Stimulated activated CD4-positive, alpha-beta T cell treated with anti-CD3 and anti-CD28 coated beads, Interleukin-15, amount 100 ng/mL, for 1 hour (primary cell): Measurements from ENCODE around the gene RFXAP.
A peak's percentile ranks its signal among the peaks of the same experiment; 100 is the strongest.
"Not testable (repeated sequence)": the region's sequence is repeated elsewhere in the genome, so short reads cannot be mapped to it uniquely, and the experiment has no call there.

Source experiments
- DNase-seq, 2 donors: peaks; one replicate each; pipeline ENCODE4 v3.0.0-alpha.2; 2020; ENCODE audit warnings: low read depth in 1 of 2, low spot score in 1 of 2

The RFXAP gene, protein sequence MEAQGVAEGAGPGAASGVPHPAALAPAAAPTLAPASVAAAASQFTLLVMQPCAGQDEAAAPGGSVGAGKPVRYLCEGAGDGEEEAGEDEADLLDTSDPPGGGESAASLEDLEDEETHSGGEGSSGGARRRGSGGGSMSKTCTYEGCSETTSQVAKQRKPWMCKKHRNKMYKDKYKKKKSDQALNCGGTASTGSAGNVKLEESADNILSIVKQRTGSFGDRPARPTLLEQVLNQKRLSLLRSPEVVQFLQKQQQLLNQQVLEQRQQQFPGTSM

DNA sequence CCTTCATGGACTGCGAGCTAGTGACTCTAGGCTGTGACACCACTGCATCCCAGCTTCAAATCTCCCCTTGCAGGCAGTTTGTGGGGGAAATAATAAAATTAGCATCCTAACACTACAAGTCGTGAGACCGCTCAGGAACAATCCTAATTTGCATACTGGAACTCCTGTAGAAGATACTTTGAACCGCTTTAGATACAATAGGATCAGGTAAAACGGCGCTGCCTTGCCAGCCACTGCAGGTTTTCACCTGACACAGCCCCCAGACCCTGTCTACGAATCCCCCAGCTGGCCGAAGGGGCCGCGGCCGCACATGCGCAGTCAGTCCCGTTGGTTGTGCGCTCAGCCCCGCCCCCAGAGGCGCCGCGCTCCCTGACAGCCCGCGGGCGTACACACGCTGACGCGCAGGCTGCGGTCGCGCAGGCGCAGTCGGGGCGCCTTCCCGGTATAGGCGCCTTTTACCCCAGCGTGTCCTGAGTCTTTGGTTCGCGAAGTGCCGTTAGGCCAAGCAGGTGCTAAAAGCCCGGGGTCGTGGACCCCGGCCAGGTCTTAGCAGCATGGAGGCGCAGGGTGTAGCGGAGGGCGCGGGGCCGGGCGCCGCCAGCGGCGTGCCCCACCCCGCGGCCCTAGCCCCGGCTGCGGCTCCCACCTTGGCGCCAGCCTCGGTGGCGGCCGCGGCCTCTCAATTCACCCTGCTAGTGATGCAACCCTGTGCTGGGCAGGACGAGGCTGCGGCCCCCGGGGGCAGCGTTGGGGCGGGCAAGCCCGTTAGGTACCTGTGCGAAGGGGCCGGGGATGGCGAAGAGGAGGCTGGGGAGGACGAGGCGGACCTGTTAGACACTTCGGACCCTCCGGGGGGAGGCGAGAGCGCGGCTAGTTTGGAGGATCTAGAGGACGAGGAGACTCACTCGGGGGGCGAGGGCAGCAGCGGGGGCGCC is at the start of gene RFXAP:
Gene RFXAP (plus strand): TSS at position 419 of the 935 bp plus-strand sequence. CDS start 136 bp downstream, at position 555.
- DNase-seq = peak; percentile 86 to 87

DNA sequence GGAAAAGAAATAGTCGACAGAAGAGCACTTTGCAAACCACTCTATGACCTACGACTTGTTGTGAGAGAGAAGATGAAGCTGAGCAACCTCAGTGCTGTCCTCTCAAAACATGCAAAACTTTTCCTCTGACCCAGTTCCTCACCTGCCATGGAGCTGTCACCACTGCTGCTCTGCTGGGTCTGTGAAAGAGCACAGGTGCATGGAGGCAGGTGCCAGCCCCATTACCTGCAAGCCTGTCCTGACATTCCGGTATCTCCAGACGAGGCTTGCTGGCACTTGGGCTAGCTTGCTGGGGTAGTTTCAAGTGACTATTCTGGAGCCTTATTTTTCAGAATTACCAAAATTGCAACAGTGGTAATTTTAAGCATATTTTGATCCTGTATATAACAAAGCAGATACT is 49.5 kb upstream of the RFXAP start:
- no peak for DNase-seq

DNA sequence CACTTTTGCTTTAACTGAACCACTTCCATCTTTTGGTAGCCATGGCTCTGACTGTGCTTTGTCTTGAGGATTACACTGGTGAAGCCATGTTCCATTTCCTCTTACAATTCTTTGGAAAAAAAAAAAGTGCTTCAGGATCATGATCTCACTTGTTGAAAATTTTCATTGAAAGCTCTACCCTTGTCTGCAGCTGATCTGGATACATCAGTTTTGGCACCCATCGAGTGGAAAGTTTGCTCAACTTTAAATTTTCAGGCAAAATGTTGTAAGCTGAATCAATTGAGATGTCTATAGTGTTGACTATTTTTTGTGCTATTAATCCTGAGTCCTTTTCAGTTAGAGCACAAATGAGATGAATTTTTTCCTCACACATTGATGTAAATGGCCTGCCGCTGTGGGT is 48.3 kb upstream of the RFXAP start:
- no peak for DNase-seq

DNA sequence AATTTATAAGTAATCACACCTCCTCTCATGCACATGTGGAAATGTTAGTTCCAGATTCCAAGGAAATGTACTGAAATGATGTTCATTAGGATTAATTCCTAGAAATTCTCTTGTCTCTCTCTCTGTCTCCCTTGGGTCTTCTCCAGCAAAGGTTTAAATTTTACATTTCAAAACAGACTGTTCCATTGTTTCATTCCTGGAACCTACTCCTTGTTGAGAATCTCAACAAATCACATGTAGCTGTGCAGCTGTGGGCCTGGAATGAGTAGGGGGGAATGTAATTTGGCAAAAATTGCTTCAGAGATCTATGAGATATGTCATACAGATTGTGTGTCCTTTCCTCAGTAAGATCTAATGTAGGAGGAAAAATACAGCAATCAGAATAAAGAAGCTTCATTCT is 46.2 kb upstream of the RFXAP start:
- no peak for DNase-seq

DNA sequence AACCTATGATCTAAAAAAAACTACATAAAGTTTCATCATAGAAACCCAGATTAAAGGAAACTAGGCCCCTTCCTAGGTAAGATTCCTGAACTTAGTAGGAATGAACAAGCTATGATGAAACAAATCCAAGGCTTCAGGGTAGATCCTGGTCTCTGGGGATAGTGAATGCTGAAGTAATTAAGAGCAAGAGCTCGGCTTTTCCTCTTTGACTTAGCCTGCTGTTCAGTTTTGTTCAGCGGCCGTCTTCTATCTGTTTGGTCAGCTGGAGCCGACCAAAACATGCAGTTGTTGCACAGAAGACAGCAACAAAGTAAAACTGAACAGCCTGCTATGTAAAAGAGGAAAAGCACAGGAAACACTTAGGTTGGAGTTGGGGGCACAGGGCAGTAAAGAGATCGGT is 44.1 kb upstream of the RFXAP start:
- no peak for DNase-seq

DNA sequence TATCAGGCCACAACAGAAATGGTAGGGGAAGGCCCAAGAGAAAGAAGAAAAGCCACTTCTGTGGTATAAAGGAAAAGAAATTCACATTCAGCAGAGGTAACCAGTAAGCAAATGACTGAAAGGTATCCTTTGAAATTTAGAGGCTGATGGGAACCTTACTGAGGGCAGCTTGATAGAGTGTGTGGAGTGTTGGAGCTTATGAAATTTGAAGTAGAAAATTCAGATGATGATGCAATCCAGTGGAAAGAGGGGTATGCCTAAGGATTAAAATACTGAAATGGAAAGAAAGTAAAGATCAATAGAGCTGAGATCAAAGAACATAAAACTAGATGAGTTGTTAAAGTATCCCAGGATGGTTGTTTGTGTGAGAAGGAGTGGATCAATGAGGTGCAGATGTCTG is 42.8 kb upstream of the RFXAP start:
- no peak for DNase-seq

DNA sequence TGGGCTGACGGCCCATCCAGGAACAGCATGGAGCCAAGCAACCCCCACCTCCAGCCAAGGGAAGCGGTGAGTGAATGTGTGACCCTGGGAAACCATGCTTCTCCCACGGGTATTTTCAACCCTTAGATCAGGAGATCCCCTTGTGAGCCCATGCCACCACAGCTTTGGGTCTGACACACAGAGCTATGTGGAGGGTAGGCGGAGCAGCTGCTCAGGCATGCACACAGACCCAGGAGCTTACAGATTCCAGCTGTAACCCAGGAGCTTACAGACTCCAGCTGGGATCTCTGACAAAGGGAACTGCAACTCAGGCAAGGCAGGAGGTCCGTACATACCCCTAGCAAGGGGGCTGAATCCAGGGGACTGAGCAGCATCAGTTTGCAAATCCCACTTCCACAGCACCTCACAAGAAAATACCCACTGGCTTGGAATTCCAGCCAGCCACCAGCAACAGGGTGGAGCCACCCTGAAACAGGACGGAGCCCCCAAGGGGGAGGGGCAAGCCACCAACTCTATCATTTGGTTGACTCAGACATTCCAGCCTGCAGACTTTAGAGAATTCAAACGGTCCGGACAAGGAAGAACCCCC is 40.8 kb upstream of the RFXAP start:
- DNase-seq = no peak

DNA sequence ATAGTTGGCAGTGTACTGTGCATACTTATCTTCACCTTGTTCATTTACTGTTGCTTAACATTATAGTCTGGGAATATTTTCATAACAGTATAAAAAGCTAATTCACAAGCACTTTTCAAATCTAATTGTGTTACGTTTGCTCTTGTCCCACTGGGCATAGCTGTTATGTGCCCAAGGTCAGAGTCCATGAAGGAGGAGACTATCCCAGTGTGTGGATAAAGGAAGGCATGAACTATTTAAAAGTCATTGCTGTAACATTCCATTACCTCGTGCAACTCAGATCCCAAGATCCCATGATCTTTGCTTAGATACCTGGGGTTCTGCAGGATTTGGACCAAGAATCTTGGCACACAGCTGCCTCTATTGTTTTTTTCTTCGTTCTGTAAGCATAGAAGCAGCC is 35.1 kb upstream of the RFXAP start:
- DNase-seq = no peak

DNA sequence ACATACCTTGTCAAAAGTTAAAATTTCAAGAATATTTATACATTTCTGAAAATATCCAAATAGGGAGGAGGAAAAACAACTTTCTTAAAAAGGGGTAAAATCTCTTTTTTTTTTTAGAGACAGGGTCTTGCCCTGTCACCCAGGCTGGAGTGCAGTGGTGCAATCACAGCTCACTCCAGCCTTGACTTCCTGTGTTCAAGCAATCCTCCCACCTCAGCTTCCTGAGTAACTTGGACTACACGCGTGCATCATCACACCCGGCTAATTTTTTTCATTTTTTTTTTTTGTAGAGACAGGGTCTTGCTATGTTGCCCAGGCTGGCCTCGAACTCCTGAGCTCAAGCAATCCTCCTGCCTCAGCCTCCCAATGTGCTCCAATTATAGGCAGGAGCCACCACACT is 32.8 kb upstream of the RFXAP start:
- DNase-seq = not testable (repeated sequence)

DNA sequence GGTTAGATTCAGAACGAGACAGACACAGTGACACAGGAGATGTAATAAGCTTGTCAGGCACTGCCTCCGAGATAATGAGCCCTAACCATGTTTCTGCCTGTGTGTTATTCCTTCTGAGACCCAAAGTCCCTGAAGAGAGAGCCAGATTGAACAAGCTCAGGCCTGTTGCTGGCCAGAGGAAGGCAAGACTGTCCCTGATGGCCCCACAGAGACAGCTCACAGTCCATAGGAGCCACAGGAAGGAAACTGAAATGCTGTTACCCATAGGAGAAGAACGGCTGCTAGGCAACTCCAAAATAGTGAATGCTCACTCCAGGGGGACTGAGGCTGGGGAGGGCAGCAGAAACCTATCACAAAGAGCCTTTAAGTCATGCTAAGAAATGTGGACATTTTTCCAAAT is 31.8 kb upstream of the RFXAP start:
- DNase-seq = no peak

DNA sequence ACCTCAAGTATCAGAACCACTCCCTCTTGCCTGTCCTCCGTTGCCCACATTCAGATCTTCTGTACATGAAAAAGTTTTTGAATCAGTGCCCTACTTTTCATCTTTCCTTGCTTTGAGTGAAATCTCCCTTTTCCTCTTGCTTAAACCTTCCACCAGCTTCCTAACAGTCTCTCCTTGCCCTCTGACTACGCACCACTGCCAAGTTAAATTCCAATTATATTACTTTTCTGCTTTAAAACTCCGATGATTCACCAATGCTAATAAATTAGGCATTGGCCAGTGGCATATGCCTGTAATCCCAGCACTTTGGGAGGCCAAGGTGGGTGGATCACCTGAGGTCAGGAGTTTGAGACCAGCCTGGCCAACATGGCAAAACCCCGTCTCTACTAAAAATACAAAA is 30.7 kb upstream of the RFXAP start:
- no peak for DNase-seq

DNA sequence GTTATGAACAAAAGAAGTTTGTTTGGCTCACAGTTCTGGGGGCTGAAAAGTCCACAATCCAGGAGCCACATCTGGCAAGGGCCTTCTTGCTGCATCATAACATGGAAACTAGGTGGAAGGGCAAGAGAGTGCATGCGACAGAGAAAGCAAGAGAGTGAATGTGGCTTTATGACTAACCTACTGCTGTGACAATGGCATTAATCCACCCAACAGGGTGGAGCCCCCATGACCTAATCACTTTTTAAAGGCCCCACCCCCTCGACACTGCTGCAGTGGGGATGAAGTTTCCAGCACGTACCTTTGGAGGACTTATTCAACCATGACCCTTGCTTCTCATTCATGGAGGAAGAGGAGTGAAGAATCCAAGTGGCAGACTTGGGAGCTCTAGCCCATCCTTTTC is 30.0 kb upstream of the RFXAP start:
- DNase-seq = no peak

DNA sequence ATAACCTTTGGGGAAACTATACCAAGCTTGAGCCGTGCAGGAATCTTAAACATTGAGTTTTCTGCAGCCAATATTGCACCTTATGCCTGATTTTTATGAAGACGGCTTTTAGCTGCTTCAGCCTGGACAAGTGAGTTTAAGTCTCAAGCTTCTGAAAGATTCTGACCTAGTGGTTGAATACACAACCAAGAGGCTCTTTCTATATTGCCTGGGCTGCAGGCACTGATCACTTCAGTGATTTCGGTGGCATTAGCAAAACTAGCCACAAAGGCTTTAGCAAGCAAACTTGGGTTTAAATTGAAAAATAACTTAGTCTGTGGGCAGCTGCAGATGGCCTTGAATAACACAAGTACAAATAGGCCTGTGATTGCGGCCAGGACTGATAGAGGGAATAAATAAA is 29.3 kb upstream of the RFXAP start:
- no peak for DNase-seq

DNA sequence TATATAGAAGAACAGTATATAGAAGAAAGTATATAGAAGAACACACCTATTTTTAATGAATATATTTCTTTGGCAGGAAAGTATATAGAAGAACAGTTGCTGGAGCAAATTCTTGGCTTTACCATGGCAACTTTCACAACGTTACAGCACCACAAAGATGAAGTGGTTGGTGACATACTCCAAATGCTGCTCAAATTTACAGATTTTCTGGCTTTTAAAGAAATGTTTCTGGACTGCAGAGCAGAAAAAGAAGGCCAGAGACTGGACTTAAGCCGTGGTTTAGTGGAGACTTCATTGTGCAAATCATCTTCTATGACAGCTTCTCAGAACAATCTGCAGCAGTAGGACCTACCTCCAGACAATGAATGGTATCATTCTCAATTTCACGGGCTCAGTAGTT is 24.3 kb upstream of the RFXAP start:
- no peak for DNase-seq

DNA sequence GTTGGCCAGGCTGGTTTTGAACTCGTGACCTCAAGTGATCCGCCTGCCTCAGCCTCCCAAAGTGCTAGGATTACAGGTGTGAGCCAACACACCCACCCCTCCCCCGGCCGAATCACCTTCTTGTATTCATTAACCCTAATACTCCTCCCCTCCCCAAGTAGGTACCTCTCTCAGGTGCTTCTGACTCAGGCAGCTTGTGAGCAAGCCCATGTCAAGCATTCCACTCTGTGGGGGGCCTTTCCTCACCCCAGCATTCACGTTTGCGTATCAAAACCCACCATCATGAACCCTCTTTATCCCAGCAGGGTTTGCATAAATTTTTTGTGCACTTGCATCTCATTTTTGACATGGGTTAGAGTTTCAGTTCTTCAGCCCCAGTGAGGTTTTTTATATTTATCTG is 23.6 kb upstream of the RFXAP start:
- DNase-seq = no peak

DNA sequence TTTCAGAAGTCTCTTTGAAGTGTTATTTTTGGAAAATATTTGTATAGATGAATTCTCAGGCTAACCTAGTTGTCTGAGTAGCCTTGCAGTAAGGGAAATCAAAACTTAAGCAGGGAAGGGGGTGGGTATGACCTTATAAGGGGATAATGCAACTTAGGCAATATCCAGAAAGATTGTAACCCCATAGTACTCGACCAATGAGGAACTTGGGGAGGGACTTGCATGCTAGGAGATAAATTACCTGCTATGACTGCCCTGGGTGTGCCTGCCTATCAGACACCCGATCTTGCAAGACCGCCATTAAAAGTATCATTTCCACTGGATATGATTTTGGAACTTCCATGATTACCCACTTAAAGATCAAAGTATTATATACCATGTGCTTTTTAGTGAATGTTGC is 23.0 kb upstream of the RFXAP start:
- DNase-seq = no peak

DNA sequence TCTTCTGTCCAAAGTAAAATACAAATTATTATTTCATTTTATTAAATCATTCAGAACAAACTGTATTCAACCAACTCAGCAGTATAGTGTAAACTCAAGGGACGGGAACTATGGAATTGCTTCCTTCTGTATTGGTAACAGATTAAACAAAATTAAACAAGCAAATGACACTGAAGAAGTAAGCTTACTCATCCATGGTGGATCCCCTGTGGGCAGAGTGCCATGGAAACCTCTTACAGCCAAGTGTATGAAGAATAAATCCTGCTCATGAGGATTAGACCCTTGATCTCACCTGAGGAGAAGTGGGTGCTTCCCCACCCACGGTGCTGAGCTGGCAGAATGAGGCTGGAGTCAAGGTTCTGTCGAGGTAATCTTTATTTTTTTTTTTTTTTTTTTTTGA is 18.0 kb upstream of the RFXAP start:
- DNase-seq = no peak

DNA sequence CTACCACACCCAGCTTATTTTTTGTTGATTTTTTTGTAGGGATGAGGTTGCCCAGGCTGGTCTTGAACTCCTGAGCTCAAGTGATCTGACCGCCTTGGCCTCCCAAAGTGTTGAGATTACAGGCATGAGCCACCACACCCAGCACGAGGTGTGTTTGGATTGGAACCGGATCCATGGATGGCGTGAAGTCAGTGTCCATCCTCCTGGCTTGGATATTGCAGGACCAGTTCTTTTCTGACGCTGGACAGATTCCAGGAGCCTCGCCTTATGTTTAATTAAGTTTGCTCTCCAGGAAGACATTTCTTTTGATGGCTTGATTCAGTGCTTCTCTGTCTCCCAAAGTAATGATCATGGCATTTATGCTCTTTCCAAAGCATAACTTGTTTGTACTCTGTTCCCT is 14.4 kb upstream of the RFXAP start:
- no peak for DNase-seq

DNA sequence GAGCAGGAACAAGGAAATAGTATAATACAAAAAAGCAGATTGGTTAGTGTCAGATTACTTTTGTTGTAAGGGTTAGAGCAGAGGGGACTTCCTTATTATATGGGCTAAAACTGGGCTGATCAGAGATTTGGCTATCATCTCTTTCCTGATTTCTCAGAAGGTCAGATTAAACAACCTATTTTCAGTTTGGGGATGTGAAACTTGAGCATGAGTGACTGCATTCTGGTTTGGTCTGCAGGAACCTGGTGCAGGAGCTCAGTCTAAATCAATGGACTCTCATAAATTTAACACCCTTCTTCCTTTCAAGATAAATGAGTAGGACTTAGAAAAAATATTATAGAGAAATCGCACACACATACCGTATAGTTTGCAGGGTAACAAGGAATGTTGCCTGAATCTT is 12.9 kb upstream of the RFXAP start:
- DNase-seq = no peak

DNA sequence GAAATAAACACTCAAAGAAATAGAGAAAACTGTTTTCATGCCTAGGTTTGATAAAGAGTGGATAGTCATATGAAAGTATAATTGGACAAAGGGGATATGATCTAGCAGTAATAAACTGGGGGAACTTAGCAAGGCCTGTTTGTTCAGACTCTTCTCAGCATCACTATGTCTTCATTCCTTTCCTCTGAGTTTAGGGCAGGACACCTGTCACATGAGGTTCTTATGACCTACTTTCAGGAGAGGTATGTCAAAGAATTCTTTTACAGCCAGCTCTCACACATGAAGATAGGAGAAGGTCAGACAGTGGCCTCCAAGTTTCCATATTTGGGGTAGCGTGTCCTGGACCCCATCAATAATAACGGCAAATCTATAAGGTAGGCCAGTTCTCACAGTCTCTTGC is 11.4 kb upstream of the RFXAP start:
- no peak for DNase-seq

DNA sequence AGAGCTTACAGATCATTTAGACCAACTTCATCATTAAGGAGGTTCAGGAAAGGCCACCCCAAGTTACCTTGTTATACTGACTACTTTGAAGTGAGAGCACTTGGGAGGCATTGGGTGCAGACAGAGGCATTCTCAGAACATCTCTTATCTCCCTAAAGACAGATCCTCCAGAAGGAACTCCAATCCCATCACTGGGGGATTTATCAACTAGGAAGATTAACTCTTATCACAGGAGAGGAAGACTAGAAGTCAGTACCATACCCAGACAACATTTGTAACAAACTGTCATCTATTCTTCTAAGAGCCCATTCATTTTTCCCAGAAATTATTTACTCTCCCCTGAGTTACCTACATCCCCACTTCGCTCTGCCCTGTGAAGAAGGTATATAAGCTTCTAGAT is 5.8 kb upstream of the RFXAP start:
- DNase-seq = no peak

DNA sequence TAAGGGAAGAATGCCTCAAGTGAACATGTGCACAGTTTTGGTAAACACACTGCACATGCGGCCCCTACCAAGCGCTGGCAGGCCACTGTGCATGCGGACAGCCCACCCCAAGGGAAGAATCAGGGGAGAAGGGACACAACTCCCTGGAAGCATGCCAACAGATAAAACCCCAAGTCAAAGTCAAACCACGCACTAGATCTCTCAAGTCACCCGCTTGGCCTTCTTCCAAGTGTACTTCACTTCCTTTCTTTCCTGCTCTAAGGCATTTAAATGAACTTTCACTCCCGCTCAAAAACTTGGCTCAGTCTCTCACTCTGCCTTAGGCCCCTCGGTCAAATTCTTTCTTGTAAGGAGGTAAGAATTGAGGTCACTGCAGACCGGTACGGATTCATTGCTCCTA is 4.6 kb upstream of the RFXAP start:
- no peak for DNase-seq
